Measurements from ENCODE around the gene B3GAT3.

B3GAT3 gene

DNA sequence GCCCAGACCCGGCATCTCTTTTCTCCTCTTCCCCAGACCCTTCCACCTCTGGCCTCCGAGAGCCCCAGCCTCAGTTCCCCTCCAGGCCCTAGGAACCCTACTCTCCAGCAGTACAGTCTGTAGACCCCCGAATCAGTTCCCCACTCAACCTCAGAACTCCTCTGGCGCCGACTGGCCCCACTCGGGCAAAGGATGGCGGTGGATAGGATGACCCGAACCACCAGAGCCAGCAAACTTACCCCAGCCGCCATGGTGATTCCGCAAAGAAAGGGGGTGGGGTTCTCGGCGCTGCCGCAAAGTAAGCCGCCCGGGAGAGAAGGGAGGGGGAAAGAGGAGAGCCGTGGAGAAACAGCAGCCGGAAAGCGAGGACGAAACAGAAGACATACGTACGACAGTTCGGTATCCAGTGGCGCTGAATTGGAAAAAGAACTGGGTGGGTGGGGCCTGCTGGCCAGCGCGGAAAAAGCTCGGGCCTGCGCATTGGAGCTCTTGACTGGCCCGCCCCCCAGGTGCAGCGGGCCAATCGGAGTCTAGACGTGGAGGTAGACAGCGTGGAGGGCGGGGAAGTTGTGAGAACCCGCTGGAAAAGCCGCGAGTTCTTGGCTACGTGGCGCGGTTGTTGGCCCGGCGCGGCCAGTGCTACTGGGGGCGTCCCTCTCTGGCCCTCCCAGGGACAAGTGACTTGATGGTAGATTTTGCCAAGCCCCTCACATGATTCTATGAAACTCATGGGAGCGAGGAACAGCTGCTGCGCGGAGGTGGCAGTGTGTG is 48.0 kb downstream of the B3GAT3 start, which contains the start of gene EEF1G (continued):
- TF ChIP-seq SCRT1 (tag by site-specific recombination; IDR thresholded peaks at IDR 0.05; ENCODE audit: borderline replicate concordance) (no peak), ZNF175 (tag by site-specific recombination; IDR thresholded peaks at IDR 0.05) (no peak), ZNF248 (tag by site-specific recombination; IDR thresholded peaks at IDR 0.05) (no peak), SP7 (tag by site-specific recombination; IDR thresholded peaks at IDR 0.05) (peak; percentile 56; the same call in 1 of the 2 replicates), ZNF132 (tag by site-specific recombination; IDR thresholded peaks at IDR 0.05; ENCODE audit: borderline replicate concordance) (no peak), ZNF792 (tag by site-specific recombination; IDR thresholded peaks at IDR 0.05) (0 out of 2 replicates have a peak, but pooled peaks have one; percentile 42), TRIM28 (IDR thresholded peaks at IDR 0.05; ENCODE audit: borderline replicate concordance, low read length) (no peak), ZNF529 (tag by site-specific recombination; IDR thresholded peaks at IDR 0.05; ENCODE audit: insufficient replicate concordance) (no peak), ZNF223 (tag by site-specific recombination; IDR thresholded peaks at IDR 0.05) (no peak), KLF10 (tag by site-specific recombination; IDR thresholded peaks at IDR 0.05) (peak; percentile 57; the same call in 1 of the 2 replicates), ZNF112 (tag by site-specific recombination; IDR thresholded peaks at IDR 0.05) (no peak), ZIC2 (tag by site-specific recombination; IDR thresholded peaks at IDR 0.05) (no peak), ZBTB21 (tag by site-specific recombination; IDR thresholded peaks at IDR 0.05) (peak; percentile 37; the same call in 1 of the 2 replicates), ZNF341 (tag by site-specific recombination; IDR thresholded peaks at IDR 0.05; ENCODE audit: low read depth) (peak; percentile 61), ZNF311 (tag by site-specific recombination; IDR thresholded peaks at IDR 0.05; ENCODE audit: borderline replicate concordance) (no peak), KLF1 (tag by site-specific recombination; IDR thresholded peaks at IDR 0.05) (no peak), ZNF274 (IDR thresholded peaks at IDR 0.05; ENCODE audit: low read length) (no peak), ZNF274 (tag by site-specific recombination; IDR thresholded peaks at IDR 0.05; ENCODE audit: borderline replicate concordance) (no peak), ZNF624 (tag by site-specific recombination; IDR thresholded peaks at IDR 0.05) (no peak), ZSCAN16 (tag by site-specific recombination; IDR thresholded peaks at IDR 0.05) (no peak), ZNF549 (tag by site-specific recombination; IDR thresholded peaks at IDR 0.05) (no peak), ZNF404 (tag by site-specific recombination; IDR thresholded peaks at IDR 0.05) (no peak), ZNF2 (tag by site-specific recombination; IDR thresholded peaks at IDR 0.05) (peak; percentile 83)
- TF ChIP-seq, protein P1, sequence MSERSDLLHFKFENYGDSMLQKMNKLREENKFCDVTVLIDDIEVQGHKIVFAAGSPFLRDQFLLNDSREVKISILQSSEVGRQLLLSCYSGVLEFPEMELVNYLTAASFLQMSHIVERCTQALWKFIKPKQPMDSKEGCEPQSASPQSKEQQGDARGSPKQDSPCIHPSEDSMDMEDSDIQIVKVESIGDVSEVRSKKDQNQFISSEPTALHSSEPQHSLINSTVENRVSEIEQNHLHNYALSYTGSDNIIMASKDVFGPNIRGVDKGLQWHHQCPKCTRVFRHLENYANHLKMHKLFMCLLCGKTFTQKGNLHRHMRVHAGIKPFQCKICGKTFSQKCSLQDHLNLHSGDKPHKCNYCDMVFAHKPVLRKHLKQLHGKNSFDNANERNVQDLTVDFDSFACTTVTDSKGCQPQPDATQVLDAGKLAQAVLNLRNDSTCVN (tag by site-specific recombination; optimal IDR thresholded peaks at IDR 0.05): peak; percentile 32
- TF ChIP-seq, protein P2, sequence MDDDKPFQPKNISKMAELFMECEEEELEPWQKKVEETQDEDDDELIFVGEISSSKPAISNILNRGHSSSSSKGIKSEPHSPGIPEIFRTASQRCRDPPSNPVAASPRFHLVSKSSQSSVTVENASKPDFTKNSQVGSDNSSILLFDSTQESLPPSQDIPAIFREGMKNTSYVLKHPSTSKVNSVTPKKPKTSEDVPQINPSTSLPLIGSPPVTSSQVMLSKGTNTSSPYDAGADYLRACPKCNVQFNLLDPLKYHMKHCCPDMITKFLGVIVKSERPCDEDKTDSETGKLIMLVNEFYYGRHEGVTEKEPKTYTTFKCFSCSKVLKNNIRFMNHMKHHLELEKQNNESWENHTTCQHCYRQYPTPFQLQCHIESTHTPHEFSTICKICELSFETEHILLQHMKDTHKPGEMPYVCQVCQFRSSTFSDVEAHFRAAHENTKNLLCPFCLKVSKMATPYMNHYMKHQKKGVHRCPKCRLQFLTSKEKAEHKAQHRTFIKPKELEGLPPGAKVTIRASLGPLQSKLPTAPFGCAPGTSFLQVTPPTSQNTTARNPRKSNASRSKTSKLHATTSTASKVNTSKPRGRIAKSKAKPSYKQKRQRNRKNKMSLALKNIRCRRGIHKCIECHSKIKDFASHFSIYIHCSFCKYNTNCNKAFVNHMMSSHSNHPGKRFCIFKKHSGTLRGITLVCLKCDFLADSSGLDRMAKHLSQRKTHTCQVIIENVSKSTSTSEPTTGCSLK (tag by site-specific recombination; IDR thresholded peaks at IDR 0.05): no peak
- TF ChIP-seq, protein P3, sequence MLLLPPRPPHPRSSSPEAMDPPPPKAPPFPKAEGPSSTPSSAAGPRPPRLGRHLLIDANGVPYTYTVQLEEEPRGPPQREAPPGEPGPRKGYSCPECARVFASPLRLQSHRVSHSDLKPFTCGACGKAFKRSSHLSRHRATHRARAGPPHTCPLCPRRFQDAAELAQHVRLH (tag by site-specific recombination; IDR thresholded peaks at IDR 0.05): peak; percentile 7; the same call in 1 of the 2 replicates
- TF ChIP-seq, protein P4, sequence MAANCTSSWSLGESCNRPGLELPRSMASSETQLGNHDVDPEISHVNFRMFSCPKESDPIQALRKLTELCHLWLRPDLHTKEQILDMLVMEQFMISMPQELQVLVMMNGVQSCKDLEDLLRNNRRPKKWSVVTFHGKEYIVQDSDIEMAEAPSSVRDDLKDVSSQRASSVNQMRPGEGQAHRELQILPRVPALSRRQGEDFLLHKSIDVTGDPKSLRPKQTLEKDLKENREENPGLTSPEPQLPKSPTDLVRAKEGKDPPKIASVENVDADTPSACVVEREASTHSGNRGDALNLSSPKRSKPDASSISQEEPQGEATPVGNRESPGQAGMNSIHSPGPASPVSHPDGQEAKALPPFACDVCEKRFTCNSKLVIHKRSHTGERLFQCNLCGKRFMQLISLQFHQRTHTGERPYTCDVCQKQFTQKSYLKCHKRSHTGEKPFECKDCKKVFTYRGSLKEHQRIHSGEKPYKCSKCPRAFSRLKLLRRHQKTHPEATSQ (tag by site-specific recombination; IDR thresholded peaks at IDR 0.05): no peak
